LNCaP clone FGC (cell line): ENCODE results near the gene SLC66A1.
"Not testable (repeated sequence)": the region's sequence is repeated elsewhere in the genome, so short reads cannot be mapped to it uniquely, and the experiment has no call there.

Experiments used
- DNase-seq: peaks from one replicate; pipeline ENCODE4 v3.0.0-alpha.2; 2011; ENCODE audit warnings: low read depth
- H3K4me3 ChIP-seq: 2 replicates; pipeline ENCODE4 v1.5.1; 2011; ENCODE audit warnings: mild to moderate bottlenecking, low read depth, low read length, control low read depth
- TF ChIP-seq, protein P1 (sequence below): IDR thresholded peaks from 2 replicates; pipeline ENCODE4 v1.5.1; 2012; ENCODE audit warnings: mild to moderate bottlenecking; ENCODE audit not compliant: control insufficient read depth, insufficient read depth; ENCODE audit errors: extremely low read depth

SLC66A1 gene

DNA sequence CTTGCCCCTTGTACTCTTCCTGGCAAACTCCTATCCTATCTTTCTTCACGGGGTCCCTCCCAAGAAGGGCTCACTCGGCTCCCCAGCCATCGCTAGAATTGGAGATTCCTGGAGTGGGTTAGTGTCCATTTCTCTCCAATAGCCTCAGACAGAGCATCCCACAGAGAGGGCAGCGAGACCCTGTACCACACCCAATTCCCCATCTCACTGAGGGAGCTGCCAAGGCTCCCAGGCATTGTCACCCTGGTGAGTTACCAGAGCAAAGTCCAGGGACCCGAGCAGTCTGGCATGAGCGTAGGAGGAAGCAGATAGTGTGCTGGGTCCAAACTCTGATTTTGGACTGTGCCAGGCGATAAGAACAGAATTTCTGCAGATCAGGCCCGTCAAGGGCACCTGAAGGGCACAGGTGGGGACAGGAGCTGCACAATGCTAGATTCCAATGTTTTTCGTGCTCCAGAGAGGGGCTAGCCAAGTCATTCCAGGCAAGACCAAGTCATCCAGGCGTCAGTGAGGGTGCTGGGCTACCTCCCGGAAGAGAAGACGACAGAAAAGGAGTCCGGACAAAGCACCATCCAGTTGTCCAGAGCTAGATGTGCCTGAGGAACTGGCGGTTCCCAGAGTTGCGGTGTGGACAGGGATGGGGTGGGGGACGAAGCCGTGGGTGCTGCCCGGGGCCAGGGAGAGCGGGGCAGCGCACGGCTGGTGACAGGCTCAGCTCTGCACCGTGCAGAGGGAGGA, 38.9 kb upstream of the SLC66A1 start:
- H3K4me3 ChIP-seq, result no peak overlapping the region
- TF ChIP-seq, protein P1, sequence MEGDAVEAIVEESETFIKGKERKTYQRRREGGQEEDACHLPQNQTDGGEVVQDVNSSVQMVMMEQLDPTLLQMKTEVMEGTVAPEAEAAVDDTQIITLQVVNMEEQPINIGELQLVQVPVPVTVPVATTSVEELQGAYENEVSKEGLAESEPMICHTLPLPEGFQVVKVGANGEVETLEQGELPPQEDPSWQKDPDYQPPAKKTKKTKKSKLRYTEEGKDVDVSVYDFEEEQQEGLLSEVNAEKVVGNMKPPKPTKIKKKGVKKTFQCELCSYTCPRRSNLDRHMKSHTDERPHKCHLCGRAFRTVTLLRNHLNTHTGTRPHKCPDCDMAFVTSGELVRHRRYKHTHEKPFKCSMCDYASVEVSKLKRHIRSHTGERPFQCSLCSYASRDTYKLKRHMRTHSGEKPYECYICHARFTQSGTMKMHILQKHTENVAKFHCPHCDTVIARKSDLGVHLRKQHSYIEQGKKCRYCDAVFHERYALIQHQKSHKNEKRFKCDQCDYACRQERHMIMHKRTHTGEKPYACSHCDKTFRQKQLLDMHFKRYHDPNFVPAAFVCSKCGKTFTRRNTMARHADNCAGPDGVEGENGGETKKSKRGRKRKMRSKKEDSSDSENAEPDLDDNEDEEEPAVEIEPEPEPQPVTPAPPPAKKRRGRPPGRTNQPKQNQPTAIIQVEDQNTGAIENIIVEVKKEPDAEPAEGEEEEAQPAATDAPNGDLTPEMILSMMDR, result no peak
- DNase-seq, result no peak

DNA sequence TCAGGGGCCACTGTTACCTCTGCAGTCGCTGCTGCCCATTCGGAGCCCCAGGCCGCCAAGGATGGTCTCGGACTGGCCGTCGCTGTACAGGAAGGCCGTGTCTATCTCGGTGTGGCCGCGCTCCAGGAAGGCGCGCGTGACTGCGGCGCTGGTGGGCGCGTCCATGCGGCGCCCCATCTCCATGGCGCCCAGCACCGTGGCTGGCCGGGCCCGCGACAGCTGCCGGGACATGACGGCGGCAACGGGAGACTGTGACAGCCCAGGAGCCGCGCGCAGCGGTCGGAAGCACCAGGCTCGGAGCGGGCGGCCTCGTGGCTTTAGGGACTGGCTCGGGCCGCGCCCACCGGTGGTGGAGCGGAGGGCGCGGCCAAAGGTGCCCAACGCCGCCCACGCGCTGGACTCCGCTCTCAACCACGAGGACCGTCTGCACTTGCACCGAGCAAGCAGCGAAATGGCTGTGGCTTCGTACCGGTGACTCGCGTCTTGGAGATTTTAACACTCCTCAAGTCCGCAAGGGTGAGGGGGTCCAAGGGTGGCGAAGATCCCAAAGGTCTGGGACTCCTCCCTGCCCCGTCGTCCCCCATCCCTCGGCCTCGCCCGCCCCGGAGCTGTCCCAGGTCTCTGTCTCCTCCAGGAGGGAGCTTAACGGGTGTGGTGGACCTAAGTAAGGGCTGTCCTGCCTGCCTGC, 38.1 kb upstream of the SLC66A1 start:
- not testable (repeated sequence) for DNase-seq, H3K4me3 ChIP-seq

DNA sequence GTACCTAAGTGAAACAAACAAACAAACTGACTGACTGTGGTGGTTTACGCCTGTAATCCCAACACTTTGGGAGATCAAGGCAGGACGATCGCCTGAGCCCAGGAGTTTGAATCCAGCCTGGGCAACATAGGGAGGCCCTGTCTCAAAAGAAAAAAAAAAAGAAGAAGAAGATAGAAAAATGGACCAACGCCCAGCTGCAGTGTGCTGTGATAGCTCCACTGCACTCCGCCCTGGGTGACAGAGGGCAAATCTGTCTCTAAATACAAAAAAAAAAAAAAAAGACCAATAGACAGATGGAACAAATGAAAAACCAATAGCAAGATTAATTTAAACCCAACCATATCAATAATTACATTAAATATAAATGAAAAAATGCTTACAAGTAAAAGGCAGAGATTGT, 37.5 kb upstream of the SLC66A1 start:
- TF ChIP-seq, protein P1, result no peak
- no peak for DNase-seq
- no peak overlapping the region for H3K4me3 ChIP-seq

DNA sequence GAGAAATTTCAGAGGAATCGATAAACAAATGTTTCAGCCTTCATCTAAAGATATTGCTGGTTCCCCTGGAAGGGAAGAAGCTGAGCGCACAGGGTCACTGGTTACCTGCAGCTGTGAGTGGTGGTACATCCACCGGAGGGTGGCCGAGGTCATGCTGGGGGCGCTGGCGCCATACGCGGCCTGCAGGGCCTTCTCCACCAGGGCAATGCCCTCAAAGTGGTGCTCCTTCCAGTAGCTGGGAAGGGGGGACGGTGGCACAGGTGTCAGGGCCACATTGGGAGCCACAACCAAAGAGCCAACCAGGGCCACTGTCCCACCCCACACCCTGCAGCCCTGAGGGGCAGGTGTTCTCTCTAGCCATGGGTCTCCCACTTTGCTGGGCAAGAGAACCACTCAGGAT, 28.2 kb upstream of the SLC66A1 start:
- TF ChIP-seq, protein P1, result no peak
- DNase-seq, result no peak
- H3K4me3 ChIP-seq, result no peak overlapping the region

DNA sequence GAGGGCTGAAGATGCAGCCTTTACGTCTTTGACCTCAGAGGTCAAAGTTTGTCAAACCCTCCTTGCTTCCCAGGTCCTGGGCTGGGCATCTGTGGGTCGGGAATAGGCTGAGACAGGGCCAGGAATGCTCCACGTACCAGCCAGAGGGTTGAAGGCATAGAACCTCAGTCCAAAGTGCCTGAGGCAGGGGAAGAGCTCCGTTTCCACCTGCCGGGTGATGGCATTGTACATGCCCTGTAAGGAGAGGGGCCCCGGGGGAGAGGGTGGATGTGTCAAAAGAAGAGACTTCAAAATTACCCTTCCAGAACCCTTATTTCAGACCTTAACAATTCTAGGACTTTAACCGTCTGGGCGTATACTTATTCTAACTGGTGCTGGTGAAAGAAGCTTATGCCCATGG, 27.2 kb upstream of the SLC66A1 start:
- no peak overlapping the region for H3K4me3 ChIP-seq
- DNase-seq, result no peak
- TF ChIP-seq, protein P1, result no peak

DNA sequence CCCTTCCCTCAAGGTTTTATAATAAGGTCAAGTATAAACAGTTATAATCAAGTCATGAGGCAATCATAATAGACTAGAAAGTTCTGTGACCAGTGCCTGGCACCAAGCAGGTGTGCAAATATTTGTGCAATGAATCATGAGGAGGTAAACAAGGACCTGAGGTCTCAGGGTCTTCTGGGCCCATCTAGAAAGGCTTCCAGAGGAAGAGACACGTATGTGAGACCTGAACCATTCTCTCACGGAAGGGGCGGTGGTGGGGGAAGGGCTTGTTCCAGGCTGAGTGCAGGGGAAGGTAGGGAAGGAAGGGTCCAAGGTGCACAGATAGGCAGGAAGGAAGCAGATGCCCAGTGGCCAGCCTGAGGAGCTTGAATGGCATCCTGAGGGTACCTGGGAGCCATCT, 26.8 kb upstream of the SLC66A1 start:
- not testable (repeated sequence) for DNase-seq, H3K4me3 ChIP-seq

DNA sequence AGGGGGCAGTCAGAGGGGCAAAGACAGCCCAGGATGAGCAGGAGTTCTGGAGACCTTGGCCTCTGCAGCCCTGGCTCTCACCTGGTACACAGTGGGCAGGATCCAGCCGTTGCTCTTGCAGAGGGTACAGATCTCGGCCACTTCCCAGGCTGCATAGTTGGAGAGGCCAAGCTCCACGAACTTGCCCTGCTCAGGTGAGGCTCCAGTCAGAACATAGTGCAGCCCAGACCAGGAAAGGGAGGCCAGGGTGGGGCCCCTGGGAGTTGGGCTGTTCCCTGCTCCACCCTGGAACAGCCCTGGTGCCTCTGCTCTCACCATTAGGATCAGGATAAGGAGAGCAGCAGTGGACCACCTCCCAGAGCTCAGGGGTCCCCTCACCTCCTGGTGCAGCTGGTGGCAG, 26.3 kb upstream of the SLC66A1 start:
- not testable (repeated sequence) for DNase-seq, H3K4me3 ChIP-seq

DNA sequence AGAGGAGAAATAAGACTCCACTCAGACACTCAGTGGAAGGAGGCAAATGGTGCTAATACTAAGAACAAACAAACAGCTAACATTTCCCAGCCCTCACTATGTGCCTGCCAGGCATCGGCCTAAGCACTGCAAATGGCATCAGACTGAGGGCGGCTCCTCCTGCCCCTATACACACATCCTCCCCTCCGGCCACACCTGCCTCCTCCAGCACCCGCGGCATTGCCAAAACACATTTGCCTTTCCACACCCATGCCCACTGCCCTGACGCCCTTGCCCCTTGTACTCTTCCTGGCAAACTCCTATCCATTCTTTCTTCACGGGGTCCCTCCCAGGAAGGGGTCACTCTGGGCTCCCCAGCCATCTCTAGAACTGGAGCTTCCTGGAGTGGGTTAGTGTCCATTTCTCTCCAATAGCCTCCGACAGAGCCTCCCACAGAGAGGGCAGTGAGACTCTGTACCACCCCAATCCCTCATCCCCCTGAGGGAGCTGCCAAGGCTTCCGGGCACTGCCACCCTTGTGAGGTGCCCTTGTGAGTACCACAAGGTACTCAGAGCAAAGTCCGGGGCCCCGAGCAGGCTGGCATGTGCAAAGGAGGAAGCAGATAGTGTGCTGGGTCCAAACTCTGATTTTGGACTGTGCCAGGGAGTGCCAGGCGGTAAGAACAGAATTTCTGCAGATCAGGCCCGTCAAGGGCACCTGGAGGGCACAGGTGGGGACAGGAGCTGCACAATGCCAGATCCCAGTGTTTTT, 24.5 kb upstream of the SLC66A1 start:
- DNase-seq, result no peak
- TF ChIP-seq, protein P1, result no peak
- no peak overlapping the region for H3K4me3 ChIP-seq

DNA sequence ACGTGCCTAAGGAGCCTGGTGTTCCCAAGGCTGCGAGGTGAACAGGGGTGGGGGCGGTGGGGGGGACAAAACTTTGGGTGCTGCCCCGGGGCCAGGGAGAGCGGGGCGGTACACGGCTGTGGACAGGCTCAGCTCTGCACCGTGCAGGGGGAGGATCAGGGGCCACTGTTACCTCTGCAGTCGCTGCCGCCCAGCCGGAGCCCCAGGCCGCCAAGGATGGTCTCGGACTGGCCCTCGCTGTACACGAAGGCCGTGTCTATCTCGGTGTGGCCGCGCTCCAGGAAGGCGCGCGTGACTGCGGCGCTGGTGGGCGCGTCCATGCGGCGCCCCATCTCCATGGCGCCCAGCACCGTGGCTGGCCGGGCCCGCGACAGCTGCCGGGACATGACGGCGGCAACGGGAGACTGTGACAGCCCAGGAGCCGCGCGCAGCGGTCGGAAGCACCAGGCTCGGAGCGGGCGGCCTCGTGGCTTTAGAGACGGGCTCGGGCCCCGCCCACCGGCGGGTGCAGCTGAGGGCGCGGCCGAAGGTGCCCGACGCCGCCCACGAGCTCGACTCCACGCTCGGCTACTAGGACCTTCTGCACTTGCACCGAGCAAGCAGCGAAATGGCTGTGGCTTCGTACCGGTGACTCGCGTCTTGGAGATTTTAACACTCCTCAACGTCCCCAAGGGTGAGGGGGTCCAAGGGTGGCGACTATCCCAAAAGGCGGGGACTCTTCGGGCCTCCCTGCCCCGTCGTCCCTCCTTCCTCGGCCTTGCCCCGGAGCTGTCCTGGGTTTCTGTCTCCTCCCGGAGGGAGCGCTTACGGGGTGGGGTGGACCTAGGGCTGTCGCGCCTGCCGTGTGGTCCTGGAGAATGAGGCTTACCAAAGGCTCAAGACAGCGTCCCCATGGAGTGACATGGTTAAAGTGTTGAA, 23.5 kb upstream of the SLC66A1 start, which contains the start of gene AKR7A3:
AKR7A3 (minus strand) TSS at position 447 of the 918 bp plus-strand sequence; CDS start at position 386, 61 bp downstream.
- H3K4me3 ChIP-seq, DNase-seq: not testable (repeated sequence)
